ENCODE data around the gene LRP8. TPM values are rescaled to one million over a fixed set of nuclear protein-coding genes. Genes with fewer than 3 reads are reported as not detected.

LRP8 gene
- total and polyA plus RNA-seq, 4 donors, result 2.6 to 20.0 (median 9.6) TPM

- no peaks in the 10 kb centered on the region for H3K4me1 ChIP-seq (ENCODE audit: control insufficient read depth in 5 of 5, insufficient read depth in 5 of 5, low read length in 5 of 5)
These were observed 18.3 kb upstream of the LRP8 start for GRCh38 chr1:53345996-53346813.

DNA sequence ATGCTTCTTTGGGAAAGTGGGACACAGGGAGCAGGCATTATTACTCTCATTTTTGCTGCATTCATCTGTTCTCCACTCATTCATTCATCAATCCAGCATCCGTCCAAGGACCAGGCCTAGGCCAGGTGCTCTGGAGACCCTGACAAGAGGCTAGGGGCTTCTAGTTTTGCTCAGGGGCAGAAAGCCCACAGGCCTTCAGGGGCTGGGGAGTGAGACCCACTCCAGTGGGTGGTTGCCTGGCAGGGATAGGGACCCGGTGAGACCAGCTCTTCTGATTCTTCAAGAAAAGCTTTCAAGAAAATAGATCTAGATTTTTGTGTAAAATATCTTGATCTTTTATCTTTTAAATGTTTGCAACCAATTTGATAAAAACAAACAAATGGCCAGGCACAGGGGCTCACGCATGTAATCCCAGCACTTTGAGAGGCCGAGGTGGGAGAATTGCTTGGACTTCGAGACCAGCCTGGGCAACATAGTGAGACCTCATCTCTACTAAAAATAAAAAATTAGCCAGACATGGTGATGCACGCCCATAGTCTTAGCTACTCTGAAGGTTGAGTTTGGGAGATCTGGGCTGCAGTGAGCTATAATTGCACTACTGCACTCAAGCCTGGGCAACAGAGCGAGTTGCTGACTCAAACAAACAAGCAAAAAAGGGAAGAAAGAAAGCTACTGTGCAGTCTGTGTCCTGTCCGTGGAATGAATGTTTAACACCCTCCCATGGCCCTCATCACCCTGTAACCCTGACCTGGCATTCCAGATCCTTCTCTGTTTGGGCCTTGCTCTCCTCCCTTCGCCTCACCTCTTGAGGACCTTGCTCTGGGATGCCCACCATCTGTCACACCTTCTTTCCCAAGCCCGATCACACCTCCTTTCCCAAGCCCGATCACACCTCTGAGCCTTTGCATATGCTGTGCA is 17.3 kb upstream of the LRP8 start:
- Histone ChIP-seq H3K4me3 (no peak overlapping the region), H3K9ac (ENCODE audit: insufficient read depth in 1 of 2, low read length in 2 of 2) (no peak overlapping the region), H3K27ac (ENCODE audit: low read depth in 1 of 2, low read length in 1 of 2) (no peak overlapping the region), H3K4me1 (ENCODE audit: control insufficient read depth in 5 of 5, insufficient read depth in 5 of 5, low read length in 5 of 5) (no peaks in the 10 kb centered on the region), H3K9me3 (ENCODE audit: control insufficient read depth in 4 of 4, insufficient read depth in 3 of 4, low read length in 3 of 4) (peaks cover 0 to 3% (median 0%) of the 10 kb centered on the region in 4 donors), H3K27me3 (ENCODE audit: control insufficient read depth in 3 of 3, insufficient read depth in 3 of 3, low read length in 2 of 3) (no peaks in the 10 kb centered on the region), H3K36me3 (ENCODE audit: control insufficient read depth in 4 of 4, insufficient read depth in 4 of 4, low read length in 4 of 4) (no peaks in the 10 kb centered on the region)
- DNase-seq (no peak), ATAC-seq (ENCODE audit: insufficient read depth, low FRiP score) (no peak)
- 90 to 91% methylated on average over 11 of the region's 11 CpGs for WGBS, 2 donors
- TF ChIP-seq CTCF (IDR thresholded peaks at IDR 0.05; ENCODE audit: control extremely low read depth, extremely low read depth), result no peak

More at GRCh38 chr1:53345996-53346813, 18.3 kb upstream of the LRP8 start:
- H3K4me3 ChIP-seq, result no peak overlapping the region
- no peak for TF ChIP-seq CTCF (IDR thresholded peaks at IDR 0.05; ENCODE audit: control extremely low read depth, extremely low read depth)
- H3K27ac ChIP-seq (ENCODE audit: low read depth in 1 of 2, low read length in 1 of 2), result no peak overlapping the region
- no peak for DNase-seq
- no peak overlapping the region for H3K9ac ChIP-seq (ENCODE audit: insufficient read depth in 1 of 2, low read length in 2 of 2)
- WGBS, 2 donors, result 81 to 91% methylated on average over 7 of the region's 7 CpGs
- peaks cover 0 to 3% (median 0%) of the 10 kb centered on the region in 4 donors for H3K9me3 ChIP-seq (ENCODE audit: control insufficient read depth in 4 of 4, insufficient read depth in 3 of 4, low read length in 3 of 4)
- ATAC-seq (ENCODE audit: insufficient read depth, low FRiP score), result no peak
- H3K27me3 ChIP-seq (ENCODE audit: control insufficient read depth in 3 of 3, insufficient read depth in 3 of 3, low read length in 2 of 3), result no peaks in the 10 kb centered on the region
- no peaks in the 10 kb centered on the region for H3K36me3 ChIP-seq (ENCODE audit: control insufficient read depth in 4 of 4, insufficient read depth in 4 of 4, low read length in 4 of 4)

DNA sequence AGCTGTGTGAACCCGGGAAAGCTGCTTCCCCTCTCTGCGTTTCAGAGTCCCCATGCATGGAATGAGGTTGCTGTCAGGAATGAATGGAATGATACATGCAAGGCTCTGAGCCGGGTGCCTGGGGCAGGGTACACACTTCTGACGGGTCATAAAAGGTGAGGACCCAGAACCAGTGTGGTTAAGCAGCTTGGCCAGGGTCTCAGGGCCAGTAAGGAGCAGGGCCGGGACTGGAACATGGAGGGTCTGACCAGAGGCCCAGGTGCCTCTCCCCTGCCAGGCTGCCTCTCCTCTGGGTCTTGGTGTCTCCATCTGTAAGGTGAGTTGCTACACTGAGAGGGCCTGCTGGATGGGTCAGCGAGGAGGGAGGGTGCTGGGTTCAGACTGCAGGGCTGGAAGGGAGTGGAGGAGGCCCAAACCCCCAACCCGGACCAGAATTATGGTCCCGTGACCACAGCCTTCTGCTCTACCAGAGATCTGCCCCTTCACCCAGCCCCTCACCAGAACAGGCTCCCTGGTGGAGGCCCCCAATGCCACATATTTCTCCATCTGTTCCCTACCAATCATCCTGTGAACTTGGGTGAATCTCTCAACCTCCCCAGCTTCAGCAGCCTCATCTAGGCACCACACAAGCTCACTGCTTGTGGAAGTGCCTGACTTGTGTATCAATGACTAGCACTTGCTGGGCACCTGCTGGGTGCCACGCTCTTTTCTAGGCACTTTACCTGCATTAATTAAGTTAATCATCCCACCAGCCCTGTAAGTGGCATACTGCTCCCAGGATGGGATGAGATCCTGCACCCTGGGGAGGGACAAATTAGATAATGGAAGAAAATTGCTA is 16.2 kb upstream of the LRP8 start:
- no peaks in the 10 kb centered on the region for H3K4me1 ChIP-seq (ENCODE audit: control insufficient read depth in 5 of 5, insufficient read depth in 5 of 5, low read length in 5 of 5)
- TF ChIP-seq CTCF (IDR thresholded peaks at IDR 0.05; ENCODE audit: control extremely low read depth, extremely low read depth), result no peak
- 79 to 83% methylated on average over 9 of the region's 9 CpGs for WGBS, 2 donors
- H3K9ac ChIP-seq (ENCODE audit: insufficient read depth in 1 of 2, low read length in 2 of 2), result no peak overlapping the region
- H3K27me3 ChIP-seq (ENCODE audit: control insufficient read depth in 3 of 3, insufficient read depth in 3 of 3, low read length in 2 of 3), result no peaks in the 10 kb centered on the region
- no peaks in the 10 kb centered on the region for H3K36me3 ChIP-seq (ENCODE audit: control insufficient read depth in 4 of 4, insufficient read depth in 4 of 4, low read length in 4 of 4)
- H3K9me3 ChIP-seq (ENCODE audit: control insufficient read depth in 4 of 4, insufficient read depth in 3 of 4, low read length in 3 of 4), result peaks cover 0 to 3% (median 0%) of the 10 kb centered on the region in 4 donors
- ATAC-seq (ENCODE audit: insufficient read depth, low FRiP score) (no peak), DNase-seq (no peak)
- no peak overlapping the region for H3K27ac ChIP-seq (ENCODE audit: low read depth in 1 of 2, low read length in 1 of 2)
- H3K4me3 ChIP-seq, result no peak overlapping the region
